HEK293 (cell line): ENCODE data around the gene ZC3H10.

ENCODE experiments used
- CTCF ChIA-PET: fragments of 350-600 bp; formaldehyde crosslinking; extraction: SDS; loops from one replicate; lab custom pipeline; 2021; ENCODE audit warnings: antibody characterized with exemption; lab: Yijun Ruan, JAX
- POLR2A ChIA-PET: fragments of 300-600 bp; formaldehyde crosslinking; extraction: SDS; loops from one replicate; lab custom pipeline; 2020; ENCODE audit warnings: antibody characterized with exemption, inconsistent platforms; lab: Yijun Ruan, JAX
- H3K27ac ChIP-seq: fragments of 200-500 bp; sonication (Bioruptor generic); 2 replicates; pipeline ENCODE4 v1.5.1; 2014; ENCODE audit warnings: low read depth, low read length, control low read depth, inconsistent platforms; ENCODE audit errors: extremely low read depth
- H3K36me3 ChIP-seq, 2 experiments: fragments of 200-500 bp in 1 of 2; sonication (Bioruptor generic) in 1 of 2; 1 replicate in 1 of 2; 2 replicates in 1 of 2; pipeline ENCODE4 v1.5.1; 2014 to 2017; ENCODE audit warnings: inconsistent platforms in 2 of 2, low read length in 2 of 2; ENCODE audit not compliant: control insufficient read depth in 2 of 2, insufficient read depth in 1 of 2
- H3K4me1 ChIP-seq: fragments of 200-500 bp; sonication (Bioruptor generic); 2 replicates; pipeline ENCODE4 v1.5.1; 2014; ENCODE audit warnings: mild to moderate bottlenecking, low read length, inconsistent platforms; ENCODE audit not compliant: control insufficient read depth, insufficient read depth
- H3K4me3 ChIP-seq: 2 replicates; pipeline ENCODE4 v1.5.1; 2011; ENCODE audit warnings: low read depth, mild to moderate bottlenecking, control low read depth, low read length, moderate library complexity
- H3K9me3 ChIP-seq: fragments of 200-500 bp; sonication (Bioruptor generic); 2 replicates; pipeline ENCODE4 v1.5.1; 2014; ENCODE audit warnings: low read depth, low read length, inconsistent platforms; ENCODE audit not compliant: control insufficient read depth, insufficient read depth
- FEZF1 ChIP-seq: fragments of 450-650 bp; formaldehyde crosslinking; IDR thresholded peaks from 2 replicates; pipeline ENCODE4 v1.5.1; 2016; ENCODE audit warnings: missing biosample characterization, missing genetic modification characterization
- WT1 ChIP-seq: fragments of 450-650 bp; formaldehyde crosslinking; IDR thresholded peaks from 2 replicates; pipeline ENCODE4 v1.5.1; 2016; ENCODE audit warnings: missing biosample characterization, missing genetic modification characterization
- ZBTB20 ChIP-seq: fragments of 450-650 bp; formaldehyde crosslinking; IDR thresholded peaks from 2 replicates; pipeline ENCODE4 v1.5.1; 2016; ENCODE audit warnings: missing biosample characterization, missing genetic modification characterization
- ZBTB21 ChIP-seq: fragments of 450-650 bp; formaldehyde crosslinking; IDR thresholded peaks from 2 replicates; pipeline ENCODE4 v1.5.1; 2017; ENCODE audit warnings: missing biosample characterization, missing genetic modification characterization
- ZNF132 ChIP-seq: fragments of 450-650 bp; formaldehyde crosslinking; IDR thresholded peaks from 2 replicates; pipeline ENCODE4 v1.5.1; 2017; ENCODE audit warnings: missing biosample characterization, missing genetic modification characterization, borderline replicate concordance
- ZNF169 ChIP-seq: fragments of 450-650 bp; formaldehyde crosslinking; IDR thresholded peaks from 2 replicates; pipeline ENCODE4 v1.5.1; 2016; ENCODE audit warnings: missing biosample characterization, missing genetic modification characterization
- ZNF223 ChIP-seq: fragments of 450-650 bp; formaldehyde crosslinking; IDR thresholded peaks from 2 replicates; pipeline ENCODE4 v1.5.1; 2016; ENCODE audit warnings: missing biosample characterization, missing genetic modification characterization
- ZNF423 ChIP-seq: fragments of 450-650 bp; formaldehyde crosslinking; IDR thresholded peaks from 2 replicates; pipeline ENCODE4 v1.5.1; 2016; ENCODE audit warnings: missing biosample characterization, missing genetic modification characterization
- ZNF529 ChIP-seq: fragments of 450-650 bp; formaldehyde crosslinking; IDR thresholded peaks from 2 replicates; pipeline ENCODE4 v1.5.1; 2017; ENCODE audit warnings: missing genetic modification characterization, missing biosample characterization; ENCODE audit not compliant: insufficient replicate concordance
- ZNF530 ChIP-seq: fragments of 450-650 bp; formaldehyde crosslinking; IDR thresholded peaks from 2 replicates; pipeline ENCODE4 v1.5.1; 2016; ENCODE audit warnings: low read depth, missing biosample characterization, missing genetic modification characterization
- ZNF558 ChIP-seq: fragments of 450-650 bp; formaldehyde crosslinking; IDR thresholded peaks from 2 replicates; pipeline ENCODE4 v1.5.1; 2016; ENCODE audit warnings: missing biosample characterization, missing genetic modification characterization
- ZNF610 ChIP-seq: fragments of 450-650 bp; formaldehyde crosslinking; IDR thresholded peaks from 2 replicates; pipeline ENCODE4 v1.5.1; 2016; ENCODE audit warnings: missing biosample characterization, missing genetic modification characterization, borderline replicate concordance
- ZNF76 ChIP-seq: fragments of 450-650 bp; formaldehyde crosslinking; IDR thresholded peaks from 2 replicates; pipeline ENCODE4; 2016; ENCODE audit warnings: low read depth, missing biosample characterization, missing genetic modification characterization, borderline replicate concordance
- TF ChIP-seq, protein P1 (sequence below): fragments of 450-650 bp; formaldehyde crosslinking; IDR thresholded peaks from 2 replicates; pipeline ENCODE4 v1.5.1; 2016; ENCODE audit warnings: missing biosample characterization, missing genetic modification characterization, borderline replicate concordance
- TF ChIP-seq, protein P2 (sequence below): fragments of 450-650 bp; formaldehyde crosslinking; IDR thresholded peaks from 2 replicates; pipeline ENCODE4 v1.5.1; 2017; ENCODE audit warnings: missing biosample characterization, missing genetic modification characterization
- TF ChIP-seq, protein P3 (sequence below): fragments of 450-650 bp; formaldehyde crosslinking; IDR thresholded peaks from 2 replicates; pipeline ENCODE4 v1.5.1; 2016; ENCODE audit warnings: missing biosample characterization, missing genetic modification characterization
- TF ChIP-seq, protein P4 (sequence below): fragments of 450-650 bp; IDR thresholded peaks from 2 replicates; pipeline ENCODE4 v1.5.1; 2018; ENCODE audit warnings: missing biosample characterization, missing genetic modification characterization
- TF ChIP-seq, protein P5 (sequence below): fragments of 450-650 bp; formaldehyde crosslinking; IDR thresholded peaks from 2 replicates; pipeline ENCODE4 v1.5.1; 2016; ENCODE audit warnings: missing biosample characterization, missing genetic modification characterization

ZC3H10 gene

DNA sequence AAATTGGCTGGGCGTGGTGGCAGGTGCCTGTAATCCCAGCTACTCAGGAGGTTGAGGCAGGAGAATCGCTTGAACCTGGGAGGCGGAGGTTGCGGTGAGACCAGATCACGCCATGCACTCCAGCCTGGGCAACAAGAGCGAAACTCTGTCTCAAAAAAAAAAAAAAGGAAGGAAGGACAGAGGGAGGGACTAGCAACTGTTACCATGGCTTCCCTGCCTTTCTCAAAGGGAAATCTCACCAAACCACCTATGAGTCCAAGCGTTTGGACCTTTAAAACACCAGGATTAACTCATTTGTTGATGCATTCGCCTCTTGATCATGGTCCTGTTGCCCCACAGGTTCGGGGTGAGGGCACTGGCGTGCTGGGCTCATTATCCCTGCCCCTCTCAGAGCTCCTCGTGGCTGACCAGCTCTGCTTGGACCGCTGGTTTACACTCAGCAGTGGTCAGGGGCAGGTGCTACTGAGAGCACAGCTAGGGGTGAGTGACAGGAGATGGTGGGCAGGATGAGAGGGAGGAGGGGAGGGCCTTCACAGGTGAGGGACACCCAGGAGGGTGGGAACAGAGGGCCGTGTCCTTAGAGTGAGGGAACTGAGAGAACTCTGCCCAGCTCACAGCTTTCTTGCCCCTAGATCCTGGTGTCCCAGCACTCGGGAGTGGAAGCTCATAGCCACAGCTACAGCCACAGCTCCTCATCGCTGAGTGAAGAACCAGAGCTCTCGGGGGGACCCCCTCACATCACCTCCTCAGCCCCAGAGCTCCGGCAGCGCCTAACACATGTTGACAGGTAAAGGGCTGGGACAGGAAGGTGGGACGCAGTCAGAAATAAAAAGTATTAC is 24.1 kb downstream of the ZC3H10 start:
- peaks cover 6% of the 10 kb centered on the region; the same call in 1 of the 2 replicates for H3K4me1 ChIP-seq
- no peak overlapping the region for H3K4me3 ChIP-seq
- peaks cover 18 to 80% of the 10 kb centered on the region in 2 experiments; a peak in 2 of 3 replicates for H3K36me3 ChIP-seq
- ChIA-PET POLR2A (interaction anchor here (0.9 to 2.5 kb wide), 4 partner anchors 9 to 96 kb away, joined by 3 to 10 read pairs (median 6); partner anchors contain the start of genes ESYT1 and SMARCC2), CTCF (interaction anchor here (0.7 to 1.4 kb wide), 2 partner anchors 24 to 1556 kb away, joined by 4 read pairs; partner anchors contain the start of gene ZC3H10)
- no peak overlapping the region for H3K27ac ChIP-seq
- TF ChIP-seq ZNF529 (tag by site-specific recombination), result no peak
- no peaks in the 10 kb centered on the region for H3K9me3 ChIP-seq

DNA sequence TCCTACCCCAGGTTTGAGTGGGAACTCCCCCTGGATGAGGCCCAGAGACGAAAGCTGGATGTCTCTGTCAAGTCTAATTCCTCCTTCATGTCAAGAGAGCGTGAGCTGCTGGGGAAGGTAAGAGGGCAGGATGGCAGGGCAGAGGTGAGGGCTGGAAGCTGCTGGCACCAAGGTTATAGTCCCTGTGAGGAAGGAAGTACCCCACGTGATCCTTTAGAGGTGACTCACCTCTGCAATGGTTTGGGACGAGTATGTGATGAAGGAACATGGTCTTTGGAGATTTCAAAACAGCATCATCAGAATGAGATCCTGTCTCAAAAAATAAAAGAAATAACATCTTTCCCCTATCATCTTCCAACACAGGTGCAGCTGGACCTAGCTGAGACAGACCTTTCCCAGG is 25.2 kb downstream of the ZC3H10 start:
- POLR2A ChIA-PET, result interaction anchor here (0.6 to 2.5 kb wide), 3 partner anchors 15 to 391 kb away, joined by 4 to 10 read pairs (median 7); partner anchors contain the start of gene ESYT1
- CTCF ChIA-PET, result interaction anchor here (0.6 to 0.9 kb wide), 2 partner anchors 15 to 38 kb away, joined by 3 read pairs; partner anchors contain the start of gene ESYT1

DNA sequence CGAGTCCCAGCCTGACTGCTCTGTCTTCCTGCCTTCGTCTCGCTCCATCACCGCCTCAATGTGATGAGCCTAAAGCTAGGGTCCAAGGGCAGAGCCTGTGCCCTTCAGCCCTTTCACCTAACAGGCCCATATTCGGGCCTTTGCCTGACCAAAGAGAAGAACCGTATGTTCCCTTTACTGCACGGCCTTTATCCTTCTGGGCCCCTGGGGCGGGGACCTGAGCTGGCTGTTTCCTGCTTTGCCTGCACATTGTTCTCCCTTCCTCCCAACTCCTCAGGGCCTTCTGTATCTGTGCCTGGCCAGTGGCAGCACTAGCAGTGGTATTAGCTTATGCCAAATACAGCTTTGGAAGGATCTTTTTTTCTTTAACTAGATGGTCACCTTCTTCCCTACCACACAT is 25.8 kb downstream of the ZC3H10 start:
- CTCF ChIA-PET, result interaction anchor here (0.6 to 0.9 kb wide), 2 partner anchors 16 to 37 kb away, joined by 3 read pairs; partner anchors contain the start of gene ESYT1
- Histone ChIP-seq H3K9me3 (no peaks in the 10 kb centered on the region), H3K27ac (no peak overlapping the region), H3K36me3 (peaks cover 17 to 63% of the 10 kb centered on the region in 2 experiments; a peak in 2 of 3 replicates), H3K4me1 (peaks cover 6% of the 10 kb centered on the region; the same call in 1 of the 2 replicates), H3K4me3 (no peak overlapping the region)
- POLR2A ChIA-PET, result interaction anchor here (0.8 to 2.5 kb wide), 5 partner anchors 13 to 78 kb away, joined by 3 to 10 read pairs (median 4); partner anchors contain the start of genes ESYT1, MYL6, RNF41 and ZC3H10
- TF ChIP-seq, protein P1, sequence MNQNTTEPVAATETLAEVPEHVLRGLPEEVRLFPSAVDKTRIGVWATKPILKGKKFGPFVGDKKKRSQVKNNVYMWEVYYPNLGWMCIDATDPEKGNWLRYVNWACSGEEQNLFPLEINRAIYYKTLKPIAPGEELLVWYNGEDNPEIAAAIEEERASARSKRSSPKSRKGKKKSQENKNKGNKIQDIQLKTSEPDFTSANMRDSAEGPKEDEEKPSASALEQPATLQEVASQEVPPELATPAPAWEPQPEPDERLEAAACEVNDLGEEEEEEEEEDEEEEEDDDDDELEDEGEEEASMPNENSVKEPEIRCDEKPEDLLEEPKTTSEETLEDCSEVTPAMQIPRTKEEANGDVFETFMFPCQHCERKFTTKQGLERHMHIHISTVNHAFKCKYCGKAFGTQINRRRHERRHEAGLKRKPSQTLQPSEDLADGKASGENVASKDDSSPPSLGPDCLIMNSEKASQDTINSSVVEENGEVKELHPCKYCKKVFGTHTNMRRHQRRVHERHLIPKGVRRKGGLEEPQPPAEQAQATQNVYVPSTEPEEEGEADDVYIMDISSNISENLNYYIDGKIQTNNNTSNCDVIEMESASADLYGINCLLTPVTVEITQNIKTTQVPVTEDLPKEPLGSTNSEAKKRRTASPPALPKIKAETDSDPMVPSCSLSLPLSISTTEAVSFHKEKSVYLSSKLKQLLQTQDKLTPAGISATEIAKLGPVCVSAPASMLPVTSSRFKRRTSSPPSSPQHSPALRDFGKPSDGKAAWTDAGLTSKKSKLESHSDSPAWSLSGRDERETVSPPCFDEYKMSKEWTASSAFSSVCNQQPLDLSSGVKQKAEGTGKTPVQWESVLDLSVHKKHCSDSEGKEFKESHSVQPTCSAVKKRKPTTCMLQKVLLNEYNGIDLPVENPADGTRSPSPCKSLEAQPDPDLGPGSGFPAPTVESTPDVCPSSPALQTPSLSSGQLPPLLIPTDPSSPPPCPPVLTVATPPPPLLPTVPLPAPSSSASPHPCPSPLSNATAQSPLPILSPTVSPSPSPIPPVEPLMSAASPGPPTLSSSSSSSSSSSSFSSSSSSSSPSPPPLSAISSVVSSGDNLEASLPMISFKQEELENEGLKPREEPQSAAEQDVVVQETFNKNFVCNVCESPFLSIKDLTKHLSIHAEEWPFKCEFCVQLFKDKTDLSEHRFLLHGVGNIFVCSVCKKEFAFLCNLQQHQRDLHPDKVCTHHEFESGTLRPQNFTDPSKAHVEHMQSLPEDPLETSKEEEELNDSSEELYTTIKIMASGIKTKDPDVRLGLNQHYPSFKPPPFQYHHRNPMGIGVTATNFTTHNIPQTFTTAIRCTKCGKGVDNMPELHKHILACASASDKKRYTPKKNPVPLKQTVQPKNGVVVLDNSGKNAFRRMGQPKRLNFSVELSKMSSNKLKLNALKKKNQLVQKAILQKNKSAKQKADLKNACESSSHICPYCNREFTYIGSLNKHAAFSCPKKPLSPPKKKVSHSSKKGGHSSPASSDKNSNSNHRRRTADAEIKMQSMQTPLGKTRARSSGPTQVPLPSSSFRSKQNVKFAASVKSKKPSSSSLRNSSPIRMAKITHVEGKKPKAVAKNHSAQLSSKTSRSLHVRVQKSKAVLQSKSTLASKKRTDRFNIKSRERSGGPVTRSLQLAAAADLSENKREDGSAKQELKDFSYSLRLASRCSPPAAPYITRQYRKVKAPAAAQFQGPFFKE (tag by site-specific recombination), result no peak
- TF ChIP-seq ZNF132 (no peak), FEZF1 (tag by site-specific recombination) (no peak), ZNF223 (no peak), ZNF423 (tag by site-specific recombination) (no peak), ZNF610 (tag by site-specific recombination) (no peak), ZNF558 (tag by site-specific recombination) (no peak), ZNF169 (tag by site-specific recombination) (no peak), ZNF530 (no peak), ZBTB20 (tag by site-specific recombination) (no peak), WT1 (tag by site-specific recombination) (no peak)
- TF ChIP-seq, protein P2, sequence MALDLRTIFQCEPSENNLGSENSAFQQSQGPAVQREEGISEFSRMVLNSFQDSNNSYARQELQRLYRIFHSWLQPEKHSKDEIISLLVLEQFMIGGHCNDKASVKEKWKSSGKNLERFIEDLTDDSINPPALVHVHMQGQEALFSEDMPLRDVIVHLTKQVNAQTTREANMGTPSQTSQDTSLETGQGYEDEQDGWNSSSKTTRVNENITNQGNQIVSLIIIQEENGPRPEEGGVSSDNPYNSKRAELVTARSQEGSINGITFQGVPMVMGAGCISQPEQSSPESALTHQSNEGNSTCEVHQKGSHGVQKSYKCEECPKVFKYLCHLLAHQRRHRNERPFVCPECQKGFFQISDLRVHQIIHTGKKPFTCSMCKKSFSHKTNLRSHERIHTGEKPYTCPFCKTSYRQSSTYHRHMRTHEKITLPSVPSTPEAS (tag by site-specific recombination), result no peak
- TF ChIP-seq, protein P3, sequence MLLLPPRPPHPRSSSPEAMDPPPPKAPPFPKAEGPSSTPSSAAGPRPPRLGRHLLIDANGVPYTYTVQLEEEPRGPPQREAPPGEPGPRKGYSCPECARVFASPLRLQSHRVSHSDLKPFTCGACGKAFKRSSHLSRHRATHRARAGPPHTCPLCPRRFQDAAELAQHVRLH (tag by site-specific recombination), result no peak
- TF ChIP-seq, protein P4, sequence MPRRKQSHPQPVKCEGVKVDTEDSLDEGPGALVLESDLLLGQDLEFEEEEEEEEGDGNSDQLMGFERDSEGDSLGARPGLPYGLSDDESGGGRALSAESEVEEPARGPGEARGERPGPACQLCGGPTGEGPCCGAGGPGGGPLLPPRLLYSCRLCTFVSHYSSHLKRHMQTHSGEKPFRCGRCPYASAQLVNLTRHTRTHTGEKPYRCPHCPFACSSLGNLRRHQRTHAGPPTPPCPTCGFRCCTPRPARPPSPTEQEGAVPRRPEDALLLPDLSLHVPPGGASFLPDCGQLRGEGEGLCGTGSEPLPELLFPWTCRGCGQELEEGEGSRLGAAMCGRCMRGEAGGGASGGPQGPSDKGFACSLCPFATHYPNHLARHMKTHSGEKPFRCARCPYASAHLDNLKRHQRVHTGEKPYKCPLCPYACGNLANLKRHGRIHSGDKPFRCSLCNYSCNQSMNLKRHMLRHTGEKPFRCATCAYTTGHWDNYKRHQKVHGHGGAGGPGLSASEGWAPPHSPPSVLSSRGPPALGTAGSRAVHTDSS (tag by site-specific recombination), result no peak
- TF ChIP-seq, protein P5, sequence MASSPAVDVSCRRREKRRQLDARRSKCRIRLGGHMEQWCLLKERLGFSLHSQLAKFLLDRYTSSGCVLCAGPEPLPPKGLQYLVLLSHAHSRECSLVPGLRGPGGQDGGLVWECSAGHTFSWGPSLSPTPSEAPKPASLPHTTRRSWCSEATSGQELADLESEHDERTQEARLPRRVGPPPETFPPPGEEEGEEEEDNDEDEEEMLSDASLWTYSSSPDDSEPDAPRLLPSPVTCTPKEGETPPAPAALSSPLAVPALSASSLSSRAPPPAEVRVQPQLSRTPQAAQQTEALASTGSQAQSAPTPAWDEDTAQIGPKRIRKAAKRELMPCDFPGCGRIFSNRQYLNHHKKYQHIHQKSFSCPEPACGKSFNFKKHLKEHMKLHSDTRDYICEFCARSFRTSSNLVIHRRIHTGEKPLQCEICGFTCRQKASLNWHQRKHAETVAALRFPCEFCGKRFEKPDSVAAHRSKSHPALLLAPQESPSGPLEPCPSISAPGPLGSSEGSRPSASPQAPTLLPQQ, result no peak

More for the DNA sequence above, 25.2 kb downstream of the ZC3H10 start:
- H3K4me3 ChIP-seq, result no peak overlapping the region
- TF ChIP-seq ZNF76 (tag by site-specific recombination), result no peak
- TF ChIP-seq ZBTB21 (tag by site-specific recombination), result no peak
- TF ChIP-seq, all 188 proteins: peak for 0
- Histone ChIP-seq H3K27ac (no peak overlapping the region), H3K36me3 (peaks cover 18 to 69% of the 10 kb centered on the region in 2 experiments; a peak in 2 of 3 replicates), H3K4me1 (peaks cover 6% of the 10 kb centered on the region; the same call in 1 of the 2 replicates), H3K9me3 (no peaks in the 10 kb centered on the region)
